GM23248 (cell line): Measurements from ENCODE around the gene MED12L. TPM values are rescaled to one million over a fixed set of nuclear protein-coding genes. Genes with fewer than 3 reads are reported as not detected.

Source experiments
- DNase-seq: peaks from one replicate; pipeline ENCODE4 v3.0.0-alpha.2; 2015
- H2AFZ ChIP-seq: fragments of 200-600 bp; sonication (generic); 2 replicates; pipeline ENCODE4 v1.6.1; 2016; ENCODE audit warnings: antibody characterized with exemption
- H3F3A ChIP-seq: fragments of 200-600 bp; sonication (generic); 2 replicates; pipeline ENCODE4 v1.6.1; 2016; ENCODE audit warnings: mild to moderate bottlenecking, antibody characterized with exemption, mixed run types; ENCODE audit not compliant: insufficient read depth
- H3K27ac ChIP-seq: fragments of 200-600 bp; sonication (generic); 2 replicates; pipeline ENCODE4 v1.5.1; 2016; ENCODE audit warnings: mild to moderate bottlenecking
- H3K27me3 ChIP-seq: fragments of 200-600 bp; sonication (generic); replicated peaks from 2 replicates; pipeline ENCODE4 v1.6.1; 2016; ENCODE audit warnings: mild to moderate bottlenecking; ENCODE audit not compliant: insufficient read depth
- H3K36me3 ChIP-seq: fragments of 200-600 bp; sonication (generic); 2 replicates; pipeline ENCODE4 v1.6.1; 2016; ENCODE audit warnings: low read depth, mild to moderate bottlenecking
- H3K4me1 ChIP-seq: fragments of 200-600 bp; sonication (generic); 2 replicates; pipeline ENCODE4 v1.6.1; 2016; ENCODE audit warnings: mild to moderate bottlenecking; ENCODE audit not compliant: insufficient read depth
- H3K4me2 ChIP-seq: fragments of 200-600 bp; sonication (generic); one replicate; pipeline ENCODE4 v1.6.1; 2016; ENCODE audit warnings: mild to moderate bottlenecking; ENCODE audit not compliant: unreplicated experiment
- H3K4me3 ChIP-seq: fragments of 200-600 bp; sonication (generic); 2 replicates; pipeline ENCODE4 v1.5.1; 2016; ENCODE audit warnings: mild to moderate bottlenecking
- H3K79me2 ChIP-seq: fragments of 200-600 bp; sonication (generic); 2 replicates; pipeline ENCODE4 v1.6.1; 2016; ENCODE audit warnings: mild to moderate bottlenecking; ENCODE audit not compliant: insufficient read depth
- H3K9ac ChIP-seq: fragments of 200-600 bp; sonication (generic); 2 replicates; pipeline ENCODE4 v1.6.1; 2016; ENCODE audit warnings: mild to moderate bottlenecking
- H3K9me2 ChIP-seq: fragments of 200-600 bp; sonication (generic); 2 replicates; pipeline ENCODE4 v1.6.1; 2016; ENCODE audit warnings: mixed run types, mild to moderate bottlenecking, moderate library complexity; ENCODE audit not compliant: insufficient read depth
- H3K9me3 ChIP-seq: fragments of 200-600 bp; sonication (generic); one replicate; pipeline ENCODE4 v1.6.1; 2017; ENCODE audit warnings: low read depth
- H4K20me1 ChIP-seq: fragments of 200-600 bp; sonication (generic); 2 replicates; pipeline ENCODE4 v1.6.0; 2016; ENCODE audit not compliant: insufficient read depth
- EZH2 ChIP-seq: fragments of 200-600 bp; sonication (generic); IDR thresholded peaks from 2 replicates; pipeline ENCODE4 v1.6.1; 2018; ENCODE audit warnings: antibody characterized with exemption, mild to moderate bottlenecking; ENCODE audit not compliant: insufficient read depth, poor library complexity, severe bottlenecking
- EZH2phosphoT487 ChIP-seq: fragments of 200-600 bp; sonication (generic); IDR thresholded peaks from 2 replicates; pipeline ENCODE4 v1.6.1; 2018; ENCODE audit warnings: antibody characterized with exemption, moderate library complexity, mild to moderate bottlenecking, low read depth; ENCODE audit not compliant: insufficient read depth
- WGBS, 2 experiments: methylation state at CpG; one replicate each; pipeline ENCODE4 v1.1.6; 2015 to 2017; ENCODE audit warnings: low lambda C conversion rate in 2 of 2, low coverage in 1 of 2; ENCODE audit errors: missing lambda C conversion rate in 2 of 2; 5-methylcytosine and 5-hydroxymethylcytosine counted together
- in situ Hi-C: fragments of 300-500 bp; cut with MboI; formaldehyde crosslinking; loops from 2 replicates; pipeline ENCODE4 v1.15.0; 2020
- polyA plus RNA-seq: library from polyadenylated mRNA; unstranded; fragments of >200 nt; fragmentation: Nextera tagmentation; extraction: Ambion mirVana; gene quantifications from 2 replicates; pipeline ENCODE4 v1.2.1, GENCODE V29; 2016
- total RNA-seq: library from RNA; depleted of rRNA; stranded (reverse); fragments of >200 nt; shearing (Covaris generic); gene quantifications from 2 replicates; pipeline ENCODE4 v1.2.3, GENCODE V29; 2014

MED12L gene
- total and polyA plus RNA-seq, 2 experiments from 2014 or later: 0.13 to 0.32 TPM

- Histone ChIP-seq H3K4me3 (no peak overlapping the region), H3K9ac (no peak overlapping the region), H2AFZ (no peak overlapping the region; the same call in 1 of the 2 replicates), H3F3A (no peaks in the 10 kb centered on the region), H3K4me1 (peaks cover 15% of the 10 kb centered on the region), H3K4me2 (no peak overlapping the region), H3K9me3 (no peaks in the 10 kb centered on the region), H3K79me2 (no peaks in the 10 kb centered on the region), H3K9me2 (no peaks in the 10 kb centered on the region), H3K36me3 (no peaks in the 10 kb centered on the region), H3K27ac (no peak overlapping the region), H3K27me3 (no peaks in the 10 kb centered on the region), H4K20me1 (no peaks in the 10 kb centered on the region)
- WGBS, 2 experiments: 75 to 77% methylated on average over 4 of the region's 4 CpGs
- TF ChIP-seq EZH2 (no peak), EZH2phosphoT487 (no peak)
- in situ Hi-C loops: no loop called here
- DNase-seq: peak; percentile 32
Measured at GRCh38 chr3:151425627-151426340, 340.3 kb downstream of the MED12L start.

GRCh38 chr3:151426341-151426657 lies 340.8 kb downstream of the MED12L start:
- in situ Hi-C loops: no loop called here
- H3K36me3 ChIP-seq: no peaks in the 10 kb centered on the region
- H3K4me2 ChIP-seq: no peak overlapping the region
- no peak overlapping the region for H3K4me3 ChIP-seq
- no peaks in the 10 kb centered on the region for H3K27me3 ChIP-seq
- H3K79me2 ChIP-seq: no peaks in the 10 kb centered on the region
- H4K20me1 ChIP-seq: no peaks in the 10 kb centered on the region
- no peak overlapping the region; the same call in 1 of the 2 replicates for H2AFZ ChIP-seq
- DNase-seq: no peak
- no peaks in the 10 kb centered on the region for H3K9me2 ChIP-seq
- H3K9me3 ChIP-seq: no peaks in the 10 kb centered on the region
- no peak overlapping the region for H3K27ac ChIP-seq
- H3K4me1 ChIP-seq: peaks cover 15% of the 10 kb centered on the region
- TF ChIP-seq EZH2 (no peak), EZH2phosphoT487 (no peak)
- no peaks in the 10 kb centered on the region for H3F3A ChIP-seq
- H3K9ac ChIP-seq: no peak overlapping the region

- DNase-seq: no peak
- H3K9me2 ChIP-seq: no peaks in the 10 kb centered on the region
- H3K79me2 ChIP-seq: no peaks in the 10 kb centered on the region
- H3K36me3 ChIP-seq: no peaks in the 10 kb centered on the region
- no peaks in the 10 kb centered on the region for H3K27me3 ChIP-seq
- no peak overlapping the region for H3K27ac ChIP-seq
- no peak overlapping the region for H3K9ac ChIP-seq
- H3K9me3 ChIP-seq: no peaks in the 10 kb centered on the region
- no peaks in the 10 kb centered on the region for H4K20me1 ChIP-seq
- WGBS, 2 experiments: 90 to 96% methylated on average over 2 of the region's 2 CpGs
- no peak overlapping the region for H3K4me3 ChIP-seq
- H3K4me1 ChIP-seq: peaks cover 19% of the 10 kb centered on the region
- 0 out of 2 replicates have a peak, but pooled peaks cover 13% of the 10 kb centered on the region for H3F3A ChIP-seq
- TF ChIP-seq EZH2phosphoT487: no peak
- TF ChIP-seq EZH2: no peak
- in situ Hi-C loops: no loop called here
- H2AFZ ChIP-seq: no peak overlapping the region
- H3K4me2 ChIP-seq: no peak overlapping the region
Measured at GRCh38 chr3:151428386-151428785, 342.9 kb downstream of the MED12L start.

GRCh38 chr3:151430821-151431484 lies 345.5 kb downstream of the MED12L start:
- Histone ChIP-seq H3F3A (peaks cover 30% of the 10 kb centered on the region), H3K9ac (no peak overlapping the region), H3K9me2 (no peaks in the 10 kb centered on the region), H3K9me3 (no peaks in the 10 kb centered on the region), H3K27me3 (no peaks in the 10 kb centered on the region), H3K36me3 (no peaks in the 10 kb centered on the region), H3K4me2 (no peak overlapping the region), H3K27ac (no peak overlapping the region), H2AFZ (no peak overlapping the region), H3K4me1 (peaks cover 28% of the 10 kb centered on the region), H3K4me3 (no peak overlapping the region), H4K20me1 (no peaks in the 10 kb centered on the region), H3K79me2 (no peaks in the 10 kb centered on the region)
- WGBS, 2 experiments: 88 to 89% methylated on average over 5 of the region's 5 CpGs
- peak; percentile 51 for DNase-seq
- TF ChIP-seq EZH2: no peak
- no peak for TF ChIP-seq EZH2phosphoT487
- in situ Hi-C loops: no loop called here
